Measurements from ENCODE around the gene MTRF1.
"Not testable (repeated sequence)": the region's sequence is repeated elsewhere in the genome, so short reads cannot be mapped to it uniquely, and the experiment has no call there.

The MTRF1 gene

GRCh38 chr13:41186481-41186880 lies 76.9 kb downstream of the MTRF1 start:
- H3K27ac ChIP-seq = no peak overlapping the region
- no peak for DNase-seq (ENCODE audit: low read depth, low spot score)

- peak; percentile 27 for DNase-seq (ENCODE audit: low read depth, low spot score)
- H3K27ac ChIP-seq = peak overlapping the region; percentile 25
Measured at GRCh38 chr13:41182231-41182630, 81.1 kb downstream of the MTRF1 start.

- DNase-seq (ENCODE audit: low read depth, low spot score) = peak; percentile 16
- H3K27ac ChIP-seq = peak overlapping the region; percentile 43
Measured at GRCh38 chr13:41179593-41180250, 83.7 kb downstream of the MTRF1 start.

- no peak for DNase-seq (ENCODE audit: low read depth, low spot score)
- no peak overlapping the region for H3K27ac ChIP-seq
Measured at GRCh38 chr13:41178040-41178439, 85.3 kb downstream of the MTRF1 start.

GRCh38 chr13:41177616-41178015 lies 85.8 kb downstream of the MTRF1 start:
- no peak overlapping the region for H3K27ac ChIP-seq
- DNase-seq (ENCODE audit: low read depth, low spot score) = no peak

- not testable (repeated sequence) for H3K27ac ChIP-seq; DNase-seq (ENCODE audit: low read depth, low spot score)
Measured at GRCh38 chr13:41175576-41175975, 87.8 kb downstream of the MTRF1 start.
